B cell (primary cell): Measurements from ENCODE around the gene TNRC6C. TPM values are rescaled to one million over a fixed set of nuclear protein-coding genes. Genes with fewer than 3 reads are reported as not detected.

Experiments used
- ATAC-seq: fragments of 200-7000 bp; cut with Tn5 transposase; one replicate; pipeline ENCODE4 v1.10.0; 2021; ENCODE audit warnings: low read depth, mild to moderate bottlenecking, moderate number of reproducible peaks, moderate library complexity
- CTCF ChIA-PET: fragments of 350-600 bp; sonication (Branson Sonifier 250); formaldehyde crosslinking; loops from one replicate; lab custom pipeline; 2021; ENCODE audit warnings: antibody characterized with exemption, inconsistent platforms; lab: Charles Lee
- POLR2A ChIA-PET: fragments of 350-600 bp; sonication (Branson Sonifier 250); formaldehyde crosslinking; loops from one replicate; lab custom pipeline; 2021; ENCODE audit warnings: antibody characterized with exemption; lab: Charles Lee
- DNase-seq: peaks from one replicate; pipeline ENCODE4 v3.0.0; 2013
- H2AFZ ChIP-seq: 2 replicates; pipeline ENCODE4 v1.6.1; 2012; ENCODE audit warnings: mild to moderate bottlenecking, low read depth, low read length; ENCODE audit not compliant: insufficient read depth, poor library complexity, severe bottlenecking
- H3K27ac ChIP-seq, 2 donors: 1 replicate in 1 of 2; 2 replicates in 1 of 2; pipeline ENCODE4 v1.5.1; 2012 to 2013; ENCODE audit warnings: low read length in 2 of 2, mild to moderate bottlenecking in 2 of 2, moderate library complexity in 1 of 2
- H3K27me3 ChIP-seq, 4 experiments: fragments of 200-600 bp in 1 of 4; sonication (generic) in 1 of 4; replicated peaks in 1 of 4; 1 replicate in 2 of 4; 2 replicates in 2 of 4; pipeline versions ENCODE4 v1.6.1 to v1.7.0; 2013 to 2016; ENCODE audit warnings: low read length in 3 of 4, mild to moderate bottlenecking in 2 of 4, mixed read lengths in 1 of 4, moderate library complexity in 1 of 4; ENCODE audit not compliant: insufficient read depth in 4 of 4, control insufficient read depth in 3 of 4; ENCODE audit errors: control extremely low read depth in 1 of 4
- H3K36me3 ChIP-seq, 2 experiments: replicated peaks in 1 of 2; 1 replicate in 1 of 2; 2 replicates in 1 of 2; pipeline versions ENCODE4 v1.6.1 to v1.7.1; 2013; ENCODE audit warnings: low read length in 1 of 2; ENCODE audit not compliant: insufficient read depth in 2 of 2, control insufficient read depth in 1 of 2; ENCODE audit errors: control extremely low read depth in 1 of 2, extremely low read depth in 1 of 2
- H3K4me1 ChIP-seq, 2 donors: fragments of 200-600 bp in 1 of 2; sonication (generic) in 1 of 2; 1 replicate in 1 of 2; 2 replicates in 1 of 2; pipeline versions ENCODE4 v1.5.1 to v1.6.1; 2013 to 2017; ENCODE audit warnings: low read length in 2 of 2; ENCODE audit not compliant: control insufficient read depth in 2 of 2, insufficient read depth in 2 of 2
- H3K4me2 ChIP-seq: replicated peaks from 2 replicates; pipeline ENCODE3; 2012; ENCODE audit warnings: mild to moderate bottlenecking, low read depth, low read length; ENCODE audit not compliant: poor library complexity, severe bottlenecking
- H3K4me3 ChIP-seq, 5 experiments: fragments of 200-600 bp in 1 of 5; sonication (generic) in 1 of 5; 1 replicate in 3 of 5; 2 replicates in 2 of 5; pipeline versions ENCODE4 v1.5.1 to v1.7.0; 2011 to 2016; ENCODE audit warnings: low read length in 4 of 5, mild to moderate bottlenecking in 4 of 5, low read depth in 2 of 5, control low read depth in 1 of 5, moderate library complexity in 1 of 5; ENCODE audit not compliant: insufficient read depth in 1 of 5; ENCODE audit errors: control extremely low read depth in 1 of 5, extremely low read depth in 1 of 5
- H3K79me2 ChIP-seq: fragments of 200-600 bp; sonication (generic); one replicate; pipeline ENCODE4 v1.6.0; 2016; ENCODE audit warnings: low read length; ENCODE audit not compliant: control insufficient read depth, insufficient read depth
- H3K9ac ChIP-seq: fragments of 200-600 bp; sonication (generic); 2 replicates; pipeline ENCODE4 v1.6.1; 2017; ENCODE audit warnings: mild to moderate bottlenecking, low read length, moderate library complexity
- H3K9me3 ChIP-seq, 3 donors: one replicate each; pipeline versions ENCODE4 v1.6.1 to v1.7.1; 2013; ENCODE audit warnings: low read length in 2 of 3; ENCODE audit not compliant: control insufficient read depth in 2 of 3, insufficient read depth in 1 of 3; ENCODE audit errors: control extremely low read depth in 1 of 3
- H4K20me1 ChIP-seq: 2 replicates; pipeline ENCODE4 v1.6.0; 2012; ENCODE audit warnings: mild to moderate bottlenecking, low read length; ENCODE audit not compliant: insufficient read depth, control insufficient read depth, poor library complexity, severe bottlenecking
- H3K27ac Mint-ChIP-seq: one replicate; pipeline ENCODE4 v1.8.0; 2021; ENCODE audit warnings: mixed read lengths
- H3K27me3 Mint-ChIP-seq: one replicate; pipeline ENCODE4 v1.8.0; 2021; ENCODE audit warnings: mixed read lengths
- H3K4me1 Mint-ChIP-seq: one replicate; pipeline ENCODE4 v1.8.0; 2021; ENCODE audit warnings: mixed read lengths
- H3K4me3 Mint-ChIP-seq: one replicate; pipeline ENCODE4 v1.8.0; 2021; ENCODE audit warnings: mixed read lengths
- H3K9me3 Mint-ChIP-seq: one replicate; pipeline ENCODE4 v1.8.0; 2022; ENCODE audit warnings: mixed read lengths; ENCODE audit not compliant: insufficient read depth
- EZH2 ChIP-seq: IDR thresholded peaks from 2 replicates; pipeline ENCODE4 v1.6.1; 2012; ENCODE audit warnings: borderline replicate concordance, low read depth, mild to moderate bottlenecking, moderate library complexity, low read length; ENCODE audit not compliant: insufficient read depth, poor library complexity, severe bottlenecking
- WGBS: methylation state at CpG from one replicate; pipeline ENCODE4 v1.1.5; 2013; ENCODE audit warnings: missing lambda C conversion rate; ENCODE audit not compliant: insufficient coverage; 5-methylcytosine and 5-hydroxymethylcytosine counted together
- intact Hi-C: fragments of 100-400 bp; cut with micrococcal nuclease; formaldehyde crosslinking; loops from one replicate; pipeline ENCODE4 v1.10.0; 2022
- polyA plus RNA-seq: library from polyadenylated mRNA; depleted of rRNA; stranded (reverse); fragments of >200 nt; gene quantifications from 2 replicates; pipeline ENCODE4 v1.2.3, GENCODE V29; 2012
- total RNA-seq, 2 donors: library from RNA; stranded (reverse); fragments of 120-200 nt in 1 of 2; gene quantifications; 1 replicate in 1 of 2; 2 replicates in 1 of 2; pipeline versions ENCODE4 v1.2.3 to v1.2.4, GENCODE V29; 2013 to 2022
- TF ChIP-seq, protein P1 (sequence below): fragments of 200-600 bp; IDR thresholded peaks from one replicate; pipeline ENCODE4 v1.8.0; 2022; ENCODE audit warnings: antibody characterized with exemption, mild to moderate bottlenecking

The TNRC6C gene
- total and polyA plus RNA-seq, 2 donors (not counting 1 experiment from before 2014, with no cell fraction given), result 3.9 to 63.8 TPM

DNA sequence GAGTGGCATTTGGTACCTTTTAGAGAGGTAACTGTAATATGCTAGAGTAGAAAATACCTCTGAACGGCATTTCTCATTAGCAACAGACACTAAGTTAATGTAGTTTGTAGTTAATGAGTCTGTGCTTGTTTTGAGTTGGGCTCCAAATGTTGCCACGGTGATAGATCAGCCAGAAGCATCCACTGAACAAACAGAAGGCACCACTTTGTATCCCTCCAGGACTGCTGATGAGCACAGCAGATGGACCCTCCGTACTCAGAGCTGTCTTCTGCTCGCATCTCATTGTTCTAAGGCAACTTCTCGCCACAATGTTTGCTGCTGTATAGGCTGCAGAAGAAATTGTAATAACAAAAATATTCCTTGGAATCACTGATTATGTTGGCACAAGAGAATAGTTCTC lies 56.1 kb downstream of the TNRC6C start:
- Mint-ChIP-seq H3K4me3 (no peak overlapping the region), H3K9me3 (no peaks in the 10 kb centered on the region), H3K27me3 (no peaks in the 10 kb centered on the region), H3K4me1 (peaks cover 7% of the 10 kb centered on the region), H3K27ac (no peak overlapping the region)
- H3K4me3 ChIP-seq, result no peak overlapping the region
- no peak overlapping the region for H3K9ac ChIP-seq
- H3K36me3 ChIP-seq, result peaks cover 4% of the 10 kb centered on the region in 2 experiments
- ChIA-PET POLR2A (interaction anchor here (0.6 to 1.1 kb wide), 3 partner anchors 56 to 574 kb away, joined by 3 to 9 read pairs (median 6); partner anchors contain the start of gene TNRC6C), CTCF (interaction anchor here (0.7 to 10.6 kb wide), 33 partner anchors 8 to 877 kb away, joined by 3 to 199 read pairs (median 5); no protein-coding TSS in a partner anchor)
- H2AFZ ChIP-seq, result no peak overlapping the region
- 100% methylated on average over 4 of the region's 5 CpGs for WGBS
- no peaks in the 10 kb centered on the region for H3K27me3 ChIP-seq
- TF ChIP-seq, protein P1, sequence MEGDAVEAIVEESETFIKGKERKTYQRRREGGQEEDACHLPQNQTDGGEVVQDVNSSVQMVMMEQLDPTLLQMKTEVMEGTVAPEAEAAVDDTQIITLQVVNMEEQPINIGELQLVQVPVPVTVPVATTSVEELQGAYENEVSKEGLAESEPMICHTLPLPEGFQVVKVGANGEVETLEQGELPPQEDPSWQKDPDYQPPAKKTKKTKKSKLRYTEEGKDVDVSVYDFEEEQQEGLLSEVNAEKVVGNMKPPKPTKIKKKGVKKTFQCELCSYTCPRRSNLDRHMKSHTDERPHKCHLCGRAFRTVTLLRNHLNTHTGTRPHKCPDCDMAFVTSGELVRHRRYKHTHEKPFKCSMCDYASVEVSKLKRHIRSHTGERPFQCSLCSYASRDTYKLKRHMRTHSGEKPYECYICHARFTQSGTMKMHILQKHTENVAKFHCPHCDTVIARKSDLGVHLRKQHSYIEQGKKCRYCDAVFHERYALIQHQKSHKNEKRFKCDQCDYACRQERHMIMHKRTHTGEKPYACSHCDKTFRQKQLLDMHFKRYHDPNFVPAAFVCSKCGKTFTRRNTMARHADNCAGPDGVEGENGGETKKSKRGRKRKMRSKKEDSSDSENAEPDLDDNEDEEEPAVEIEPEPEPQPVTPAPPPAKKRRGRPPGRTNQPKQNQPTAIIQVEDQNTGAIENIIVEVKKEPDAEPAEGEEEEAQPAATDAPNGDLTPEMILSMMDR, result no peak
- no peak for TF ChIP-seq EZH2
- no peak overlapping the region for H3K4me2 ChIP-seq
- H3K4me1 ChIP-seq, result no peaks in the 10 kb centered on the region
- DNase-seq, result no peak
- H3K9me3 ChIP-seq, result no peaks in the 10 kb centered on the region
- peaks cover 18% of the 10 kb centered on the region for H4K20me1 ChIP-seq
- no peak overlapping the region for H3K27ac ChIP-seq
- no peak for ATAC-seq
- intact Hi-C loops, result loop anchor here (1.0 to 5.0 kb wide), 4 partner anchors 57 to 683 kb away; partner anchors contain the start of gene TNRC6C
- H3K79me2 ChIP-seq, result no peaks in the 10 kb centered on the region

DNA sequence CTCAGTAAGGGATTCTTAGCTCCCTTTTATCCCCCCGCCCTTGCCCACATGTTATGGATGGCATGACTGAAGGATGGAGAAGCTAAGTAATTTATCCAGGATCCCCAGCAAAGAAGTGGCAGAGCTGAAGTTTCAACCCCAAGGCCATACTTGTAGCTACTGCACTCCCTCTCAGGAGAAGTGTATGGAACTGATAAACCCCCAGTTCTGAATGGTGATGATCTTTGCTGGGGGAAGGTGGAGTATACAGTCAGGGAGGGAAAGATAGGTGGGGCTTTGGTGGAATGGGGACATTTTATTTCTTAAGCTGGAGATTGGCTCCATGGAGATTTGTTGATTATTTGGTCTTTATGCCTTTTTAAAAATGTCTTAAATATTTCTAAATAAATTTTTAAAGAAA lies 58.3 kb downstream of the TNRC6C start:
- Histone ChIP-seq H3K27me3 (no peaks in the 10 kb centered on the region), H3K9ac (no peak overlapping the region), H3K4me2 (no peak overlapping the region), H3K9me3 (no peaks in the 10 kb centered on the region), H4K20me1 (peaks cover 18% of the 10 kb centered on the region), H3K4me1 (no peaks in the 10 kb centered on the region), H3K27ac (no peak overlapping the region), H2AFZ (no peak overlapping the region), H3K4me3 (no peak overlapping the region), H3K36me3 (peaks cover 0 to 4% of the 10 kb centered on the region in 2 experiments), H3K79me2 (peaks cover 5% of the 10 kb centered on the region)
- no CpG with 5 or more reads among the region's 1 CpG for WGBS
- ATAC-seq (no peak), DNase-seq (no peak)
- CTCF ChIA-PET, result interaction anchor here (0.8 to 10.6 kb wide), 11 partner anchors 10 to 616 kb away, joined by 3 to 199 read pairs (median 20); no protein-coding TSS in a partner anchor
- Mint-ChIP-seq H3K4me1 (peaks cover 10% of the 10 kb centered on the region), H3K27me3 (no peaks in the 10 kb centered on the region), H3K27ac (no peak overlapping the region), H3K4me3 (no peak overlapping the region), H3K9me3 (no peaks in the 10 kb centered on the region)
- TF ChIP-seq, protein P1, result no peak
- no peak for TF ChIP-seq EZH2
- POLR2A ChIA-PET, result no interaction called here
- intact Hi-C loops, result no loop called here
